Mesothelial cell of epicardium (in vitro differentiated cells): ENCODE results near the gene RAB7B. TPM values are rescaled to one million over a fixed set of nuclear protein-coding genes. Genes with fewer than 3 reads are reported as not detected.

Source experiments
- DNase-seq, 2 experiments: peaks; one replicate each; pipeline ENCODE4 v3.0.0; 2021; ENCODE audit warnings: low spot score in 2 of 2; ENCODE audit not compliant: unreplicated experiment in 2 of 2
- H3K27ac Mint-ChIP-seq: 2 replicates; pipeline ENCODE4 v1.8.0; 2021; ENCODE audit warnings: mixed read lengths
- H3K27me3 Mint-ChIP-seq: 2 replicates; pipeline ENCODE4 v1.8.0; 2021; ENCODE audit warnings: low read depth, mixed read lengths
- H3K36me3 Mint-ChIP-seq: 2 replicates; pipeline ENCODE4 v1.8.0; 2021; ENCODE audit warnings: mixed read lengths
- H3K4me1 Mint-ChIP-seq: 2 replicates; pipeline ENCODE4 v1.8.0; 2021; ENCODE audit warnings: mixed read lengths
- H3K4me3 Mint-ChIP-seq: 2 replicates; pipeline ENCODE4 v1.8.0; 2021; ENCODE audit warnings: mild to moderate bottlenecking, moderate library complexity, mixed read lengths
- H3K9me3 Mint-ChIP-seq: 2 replicates; pipeline ENCODE4 v1.8.0; 2021; ENCODE audit warnings: mixed read lengths
- total RNA-seq: library from RNA; stranded (reverse); gene quantifications from 3 replicates; pipeline ENCODE4 v1.2.1, GENCODE V29; 2021
- TF ChIP-seq, protein P1 (sequence below): fragments of 200-600 bp; sonication (generic); IDR thresholded peaks from one replicate; pipeline ENCODE4 v1.5.0; 2021; ENCODE audit warnings: antibody characterized with exemption; ENCODE audit not compliant: unreplicated experiment

The RAB7B gene
- total RNA-seq, 1 donor from 2014 or later = 1.5 TPM

DNA sequence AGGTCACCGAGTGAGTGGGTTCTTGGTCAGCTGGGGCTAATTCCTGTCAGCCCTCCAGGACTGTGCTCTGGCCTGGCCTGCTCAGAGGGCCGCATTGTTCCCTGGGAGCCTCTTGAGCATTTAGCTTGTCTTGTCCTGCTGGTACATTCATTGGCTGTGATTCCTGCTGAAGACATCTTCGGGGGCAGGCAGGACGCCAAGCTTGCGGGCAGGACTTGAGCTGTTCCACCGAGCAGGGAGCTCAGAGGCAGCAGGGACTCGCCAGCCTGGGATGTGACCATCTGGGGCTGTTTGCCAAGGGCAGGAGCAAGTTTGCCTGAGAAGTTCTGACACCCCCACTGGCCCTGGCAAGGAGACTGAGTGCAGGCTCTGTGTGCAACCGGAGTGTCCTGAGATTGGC is 52.9 kb downstream of the RAB7B start:
- Mint-ChIP-seq H3K4me3 (no peak overlapping the region), H3K27ac (no peak overlapping the region), H3K36me3 (no peaks in the 10 kb centered on the region), H3K9me3 (no peaks in the 10 kb centered on the region), H3K4me1 (peaks cover 2% of the 10 kb centered on the region), H3K27me3 (peaks cover 45% of the 10 kb centered on the region)
- TF ChIP-seq, protein P1, sequence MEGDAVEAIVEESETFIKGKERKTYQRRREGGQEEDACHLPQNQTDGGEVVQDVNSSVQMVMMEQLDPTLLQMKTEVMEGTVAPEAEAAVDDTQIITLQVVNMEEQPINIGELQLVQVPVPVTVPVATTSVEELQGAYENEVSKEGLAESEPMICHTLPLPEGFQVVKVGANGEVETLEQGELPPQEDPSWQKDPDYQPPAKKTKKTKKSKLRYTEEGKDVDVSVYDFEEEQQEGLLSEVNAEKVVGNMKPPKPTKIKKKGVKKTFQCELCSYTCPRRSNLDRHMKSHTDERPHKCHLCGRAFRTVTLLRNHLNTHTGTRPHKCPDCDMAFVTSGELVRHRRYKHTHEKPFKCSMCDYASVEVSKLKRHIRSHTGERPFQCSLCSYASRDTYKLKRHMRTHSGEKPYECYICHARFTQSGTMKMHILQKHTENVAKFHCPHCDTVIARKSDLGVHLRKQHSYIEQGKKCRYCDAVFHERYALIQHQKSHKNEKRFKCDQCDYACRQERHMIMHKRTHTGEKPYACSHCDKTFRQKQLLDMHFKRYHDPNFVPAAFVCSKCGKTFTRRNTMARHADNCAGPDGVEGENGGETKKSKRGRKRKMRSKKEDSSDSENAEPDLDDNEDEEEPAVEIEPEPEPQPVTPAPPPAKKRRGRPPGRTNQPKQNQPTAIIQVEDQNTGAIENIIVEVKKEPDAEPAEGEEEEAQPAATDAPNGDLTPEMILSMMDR = no peak
- DNase-seq = no peak

DNA sequence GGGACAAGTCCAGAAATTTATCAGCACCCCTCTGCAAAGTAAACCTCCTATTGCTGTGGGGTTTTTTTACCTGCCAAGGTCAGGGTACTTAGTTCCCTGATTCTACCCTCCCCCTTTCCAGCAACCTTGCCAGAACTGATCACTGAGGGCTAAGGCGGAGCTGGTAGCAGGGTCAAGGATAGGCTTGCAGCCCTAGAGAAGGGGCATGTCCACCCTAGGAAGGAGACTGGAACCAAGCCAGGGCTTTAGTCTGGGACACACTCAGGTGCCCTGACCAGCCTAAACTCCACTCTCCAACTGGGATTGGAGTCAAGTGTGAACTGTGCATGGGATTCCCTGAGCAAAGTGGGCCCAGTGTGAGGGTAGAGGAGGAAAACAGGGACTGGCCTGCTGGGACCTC is 53.4 kb downstream of the RAB7B start:
- DNase-seq = no peak
- peaks cover 45% of the 10 kb centered on the region for H3K27me3 Mint-ChIP-seq
- TF ChIP-seq, protein P1 = no peak

DNA sequence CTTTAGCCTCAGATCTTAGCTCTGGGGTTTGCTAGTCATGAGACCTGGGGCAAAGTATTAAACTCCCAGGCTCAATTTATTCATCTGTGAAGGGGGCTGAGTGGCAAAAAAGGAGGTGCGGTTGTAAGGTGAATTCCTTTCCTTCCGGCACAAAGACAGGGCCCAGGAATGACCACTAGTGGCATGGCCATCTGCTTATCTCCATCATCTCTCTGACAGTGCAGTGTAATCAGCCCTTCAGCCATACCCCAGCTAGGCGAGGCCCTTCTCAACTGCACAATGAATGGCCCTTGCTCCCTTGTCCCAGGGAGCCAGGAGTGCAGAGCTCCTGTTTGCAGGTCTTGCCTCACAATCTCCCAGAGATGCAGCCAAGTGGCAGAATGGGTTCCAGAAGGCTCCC is 54.3 kb downstream of the RAB7B start:
- Mint-ChIP-seq H3K36me3 (no peaks in the 10 kb centered on the region), H3K4me1 (no peaks in the 10 kb centered on the region), H3K9me3 (no peaks in the 10 kb centered on the region), H3K27me3 (peaks cover 44% of the 10 kb centered on the region), H3K4me3 (no peak overlapping the region), H3K27ac (no peak overlapping the region)
- TF ChIP-seq, protein P1 = no peak
- no peak for DNase-seq

More for the DNA sequence above, 53.4 kb downstream of the RAB7B start:
- H3K36me3 Mint-ChIP-seq = no peaks in the 10 kb centered on the region
- no peak overlapping the region for H3K4me3 Mint-ChIP-seq
- H3K9me3 Mint-ChIP-seq = no peaks in the 10 kb centered on the region
- no peak overlapping the region for H3K27ac Mint-ChIP-seq
- no peaks in the 10 kb centered on the region for H3K4me1 Mint-ChIP-seq

DNA sequence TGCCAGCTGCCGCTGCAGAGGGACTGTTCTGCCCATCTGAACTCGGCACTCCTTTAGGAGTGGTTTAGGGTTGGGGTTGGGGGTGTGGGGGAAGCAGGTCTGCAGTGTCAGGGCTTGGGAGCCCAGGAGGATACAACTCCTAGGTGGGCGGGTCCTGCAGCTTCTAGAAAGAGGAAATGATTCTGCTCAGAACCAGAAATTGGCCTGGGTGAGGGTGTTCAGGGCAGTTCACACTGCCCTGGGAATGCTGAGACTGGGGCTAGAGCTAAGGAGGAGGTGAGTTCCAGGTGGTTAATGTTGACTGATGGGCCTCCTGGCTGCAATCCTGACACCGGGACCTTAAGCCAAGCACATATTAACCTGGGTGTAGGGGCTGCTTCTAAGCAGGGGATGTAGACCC is 55.2 kb downstream of the RAB7B start:
- Mint-ChIP-seq H3K36me3 (no peaks in the 10 kb centered on the region), H3K4me1 (no peaks in the 10 kb centered on the region), H3K27me3 (peaks cover 46% of the 10 kb centered on the region), H3K27ac (no peak overlapping the region), H3K9me3 (no peaks in the 10 kb centered on the region), H3K4me3 (no peak overlapping the region)
- TF ChIP-seq, protein P1 = no peak
- DNase-seq = no peak

DNA sequence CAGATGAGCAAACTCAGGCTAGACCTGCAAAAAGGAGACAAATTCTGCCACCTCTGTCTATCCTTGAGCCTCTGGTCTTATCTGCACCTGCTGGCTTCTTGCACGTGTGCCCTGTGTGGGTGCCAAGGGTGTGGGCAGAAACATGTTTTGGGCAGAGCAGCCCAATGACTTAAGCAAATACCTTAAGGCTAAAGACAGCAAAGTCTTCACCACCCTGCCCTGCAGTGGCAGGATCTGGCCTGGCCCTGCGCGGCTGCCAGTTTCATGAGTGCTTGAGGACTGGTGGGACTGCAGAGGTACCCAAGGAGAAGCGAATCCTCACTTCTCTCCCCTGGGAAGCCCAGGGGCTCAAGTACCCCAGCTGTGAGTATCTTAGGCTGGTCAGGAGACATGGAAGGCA is 56.2 kb downstream of the RAB7B start:
- Mint-ChIP-seq H3K4me1 (no peaks in the 10 kb centered on the region), H3K27me3 (peaks cover 42% of the 10 kb centered on the region), H3K9me3 (no peaks in the 10 kb centered on the region), H3K4me3 (no peak overlapping the region), H3K27ac (no peak overlapping the region), H3K36me3 (no peaks in the 10 kb centered on the region)
- TF ChIP-seq, protein P1 = no peak
- no peak for DNase-seq

DNA sequence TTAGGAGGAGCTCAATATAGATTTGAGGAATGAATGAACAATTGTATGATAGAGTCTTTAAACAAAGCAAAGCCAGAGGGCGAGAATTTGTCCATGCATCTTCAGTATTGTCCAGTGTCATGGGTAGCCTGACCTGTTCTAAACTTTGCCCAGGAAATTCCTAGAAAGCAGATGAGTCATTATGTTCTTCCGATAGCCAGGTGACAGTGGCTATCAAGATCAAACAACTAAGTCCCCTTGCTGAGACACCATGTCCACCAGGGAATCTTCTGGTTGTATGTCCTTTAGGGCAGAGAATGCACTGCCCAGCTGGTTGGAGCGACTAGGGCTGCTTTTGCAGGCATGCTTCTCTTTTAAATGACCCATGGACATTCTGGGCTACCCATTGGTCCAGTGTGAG is 58.1 kb downstream of the RAB7B start:
- no peak for DNase-seq
- Mint-ChIP-seq H3K27me3 (peaks cover 42% of the 10 kb centered on the region), H3K36me3 (no peaks in the 10 kb centered on the region), H3K4me3 (no peak overlapping the region), H3K27ac (no peak overlapping the region), H3K9me3 (no peaks in the 10 kb centered on the region), H3K4me1 (peaks cover 2% of the 10 kb centered on the region)
- TF ChIP-seq, protein P1 = no peak
